Tibial nerve (tissue), 3 donors: Measurements from ENCODE around the gene PPP1R14C.

Experiments used
- CTCF ChIP-seq, 5 experiments: fragments of 200-600 bp in 3 of 5; fragments of 450-650 bp in 2 of 5; sonication (generic) in 3 of 5; IDR thresholded peaks; one replicate each; pipeline ENCODE4 v1.5.1; 2016 to 2019; ENCODE audit warnings: antibody characterized with exemption in 5 of 5, mild to moderate bottlenecking in 3 of 5, moderate library complexity in 2 of 5
- POLR2A ChIP-seq, 2 donors: fragments of 450-650 bp; IDR thresholded peaks; one replicate each; pipeline ENCODE4 v1.6.1; 2017; ENCODE audit warnings: antibody characterized with exemption in 2 of 2, mild to moderate bottlenecking in 2 of 2, moderate library complexity in 2 of 2

GRCh38 chr6:150145427-150145826 lies 2.6 kb downstream of the PPP1R14C start:
- TF ChIP-seq POLR2A (IDR thresholded peaks at IDR 0.05) (no peak), CTCF (IDR thresholded peaks at IDR 0.05) (no peak)
